NCI-H2196 (cell line): ENCODE measurements around the gene ZNF76.

Experiments
- DNase-seq: peaks from one replicate; lab custom pipeline; 2025; ENCODE audit not compliant: unreplicated experiment; lab: John Stamatoyannopoulos, UW

ZNF76 gene

GRCh38 chr6:35265523-35265922 is 6.0 kb downstream of the ZNF76 start:
- DNase-seq: no peak

- DNase-seq: no peak
These were observed 7.9 kb downstream of the ZNF76 start for GRCh38 chr6:35267446-35267845.

- no peak for DNase-seq
These were observed 8.4 kb downstream of the ZNF76 start for GRCh38 chr6:35267897-35268296.

- DNase-seq: no peak
These were observed 12.5 kb downstream of the ZNF76 start for GRCh38 chr6:35272005-35272404.

GRCh38 chr6:35273822-35274559 is 14.5 kb downstream of the ZNF76 start:
- no peak for DNase-seq

GRCh38 chr6:35275744-35276260 is 16.3 kb downstream of the ZNF76 start:
- no peak for DNase-seq

- no peak for DNase-seq
These were observed 19.2 kb downstream of the ZNF76 start for GRCh38 chr6:35278708-35279107.

GRCh38 chr6:35280903-35281302 is 21.4 kb downstream of the ZNF76 start:
- DNase-seq: no peak

- DNase-seq: no peak
These were observed 22.9 kb downstream of the ZNF76 start for GRCh38 chr6:35282472-35282871.

GRCh38 chr6:35283361-35283760 is 23.8 kb downstream of the ZNF76 start:
- no peak for DNase-seq

GRCh38 chr6:35287671-35288396 is 28.3 kb downstream of the ZNF76 start:
- DNase-seq: no peak

GRCh38 chr6:35288834-35289233 is 29.3 kb downstream of the ZNF76 start:
- DNase-seq: no peak

- DNase-seq: no peak
These were observed 32.0 kb downstream of the ZNF76 start for GRCh38 chr6:35291491-35291890.

- DNase-seq: no peak
These were observed 33.0 kb downstream of the ZNF76 start for GRCh38 chr6:35292494-35292893.

GRCh38 chr6:35293681-35294080 is 34.1 kb downstream of the ZNF76 start:
- no peak for DNase-seq

- peak; percentile 55 for DNase-seq
These were observed 34.9 kb downstream of the ZNF76 start for GRCh38 chr6:35294308-35294945.

- no peak for DNase-seq
These were observed 35.5 kb downstream of the ZNF76 start for GRCh38 chr6:35295036-35295435.

GRCh38 chr6:35295521-35296315 is 36.2 kb downstream of the ZNF76 start:
- DNase-seq: peak; percentile 9

- no peak for DNase-seq
These were observed 37.5 kb downstream of the ZNF76 start for GRCh38 chr6:35296931-35297600.
